Stimulated activated CD4-positive, alpha-beta T cell treated with anti-CD3 and anti-CD28 coated beads, Interleukin-12 subunit alpha, Interleukin-12 subunit beta, amount 100 ng/mL, for 48 hours (primary cell): ENCODE results near the gene EIF3L.

ENCODE experiments used
- DNase-seq, 3 donors: peaks; one replicate each; pipeline ENCODE4 v3.0.0-alpha.2; 2020; ENCODE audit warnings: low read depth in 2 of 3, low spot score in 1 of 3

The EIF3L gene

GRCh38 chr22:37816543-37817180 is 32.6 kb upstream of the EIF3L start:
- no peak for DNase-seq

- peak; percentile 68 to 89 (median 81) for DNase-seq
Measured at GRCh38 chr22:37817705-37818408, 31.4 kb upstream of the EIF3L start.

- DNase-seq, result peak; percentile 46 to 63 (median 49)
Measured at GRCh38 chr22:37818409-37819104, 30.7 kb upstream of the EIF3L start.

- no peak for DNase-seq
Measured at GRCh38 chr22:37819105-37819433, 30.1 kb upstream of the EIF3L start.

- no peak for DNase-seq
Measured at GRCh38 chr22:37820350-37820749, 28.9 kb upstream of the EIF3L start.

GRCh38 chr22:37822079-37822833 is 27.0 kb upstream of the EIF3L start:
- DNase-seq, result no peak

GRCh38 chr22:37823134-37823985 is 25.9 kb upstream of the EIF3L start, which contains the start of gene GALR3:
TSS of gene GALR3 (plus strand) at chr22:37823382. CDS start at chr22:37823407, 25 bp downstream.
- DNase-seq, result no peak

GRCh38 chr22:37824674-37825641 is 24.3 kb upstream of the EIF3L start:
- no peak for DNase-seq

- no peak for DNase-seq
Measured at GRCh38 chr22:37827056-37827455, 22.2 kb upstream of the EIF3L start.

- DNase-seq, result no peak
Measured at GRCh38 chr22:37830093-37830842, 19.0 kb upstream of the EIF3L start.

- DNase-seq, result no peak
Measured at GRCh38 chr22:37831472-37831871, 17.7 kb upstream of the EIF3L start.

- DNase-seq, result no peak
Measured at GRCh38 chr22:37832022-37832857, 17.0 kb upstream of the EIF3L start.

- no peak for DNase-seq
Measured at GRCh38 chr22:37842015-37842793, 7.0 kb upstream of the EIF3L start.

GRCh38 chr22:37843741-37844089 is 5.5 kb upstream of the EIF3L start:
- DNase-seq, result no peak

- DNase-seq, result no peak
Measured at GRCh38 chr22:37844904-37845329, 4.3 kb upstream of the EIF3L start.

GRCh38 chr22:37846433-37846832 is 2.8 kb upstream of the EIF3L start:
- DNase-seq, result no peak

- DNase-seq, result peak in 1 of 3 donors; percentile 19
Measured at GRCh38 chr22:37848587-37849088, 581 bp upstream of the EIF3L start.
